GM18502 (cell line): ENCODE results near the gene ZNF335.
A peak's percentile ranks its signal among the peaks of the same experiment; 100 is the strongest.

Experiments
- ATAC-seq: cut with Tn5 transposase; IDR thresholded peaks from one replicate; pipeline ENCODE4 v1.9.1; 2021; ENCODE audit warnings: mild to moderate bottlenecking; ENCODE audit not compliant: unreplicated experiment, poor library complexity

Gene ZNF335

GRCh38 chr20:45971675-45972499 is at the start of gene ZNF335:
Gene ZNF335 (minus strand): TSS chr20:45972203. CDS start chr20:45971410, 793 bp downstream.
- ATAC-seq: peak; percentile 74

GRCh38 chr20:46020555-46020954 is 48.6 kb upstream of the ZNF335 start:
- no peak for ATAC-seq

GRCh38 chr20:46018611-46019010 is 46.6 kb upstream of the ZNF335 start:
- no peak for ATAC-seq

GRCh38 chr20:46018112-46018511 is 46.1 kb upstream of the ZNF335 start:
- ATAC-seq: no peak

- no peak for ATAC-seq
These were observed 45.3 kb upstream of the ZNF335 start for GRCh38 chr20:46017272-46017671.

GRCh38 chr20:46014517-46015396 is 42.8 kb upstream of the ZNF335 start:
- no peak for ATAC-seq

GRCh38 chr20:46013829-46014516 is 42.0 kb upstream of the ZNF335 start:
- ATAC-seq: peak; percentile 59

- ATAC-seq: no peak
These were observed 41.4 kb upstream of the ZNF335 start for GRCh38 chr20:46013322-46013828.

GRCh38 chr20:46012921-46013320 is 40.9 kb upstream of the ZNF335 start:
- ATAC-seq: no peak

GRCh38 chr20:46011631-46012482 is 39.9 kb upstream of the ZNF335 start:
- ATAC-seq: no peak

GRCh38 chr20:46010491-46011391 is 38.7 kb upstream of the ZNF335 start:
- no peak for ATAC-seq

GRCh38 chr20:46009816-46010215 is 37.8 kb upstream of the ZNF335 start:
- ATAC-seq: no peak

- no peak for ATAC-seq
These were observed 35.7 kb upstream of the ZNF335 start for GRCh38 chr20:46007671-46008070.

GRCh38 chr20:46006964-46007363 is 35.0 kb upstream of the ZNF335 start:
- no peak for ATAC-seq

GRCh38 chr20:46006022-46006705 is 34.2 kb upstream of the ZNF335 start:
- ATAC-seq: no peak

GRCh38 chr20:46004889-46005473 is 33.0 kb upstream of the ZNF335 start:
- ATAC-seq: no peak

GRCh38 chr20:46004187-46004586 is 32.2 kb upstream of the ZNF335 start:
- no peak for ATAC-seq

GRCh38 chr20:46002008-46002407 is 30.0 kb upstream of the ZNF335 start:
- no peak for ATAC-seq
